DND-41 (cell line): ENCODE measurements around the gene AUH.

Experiments used
- EZH2 ChIP-seq: IDR thresholded peaks from 3 replicates; pipeline ENCODE4 v1.6.1; 2012; ENCODE audit warnings: borderline replicate concordance, low read depth, mild to moderate bottlenecking, moderate library complexity, low read length, inconsistent platforms; ENCODE audit not compliant: severe bottlenecking
- TF ChIP-seq, protein P1 (sequence below): IDR thresholded peaks from 2 replicates; pipeline ENCODE4 v1.5.1; 2012; ENCODE audit warnings: borderline replicate concordance, low read length, moderate library complexity, mild to moderate bottlenecking; ENCODE audit not compliant: poor library complexity, severe bottlenecking; ENCODE audit errors: extremely low read depth

DNA sequence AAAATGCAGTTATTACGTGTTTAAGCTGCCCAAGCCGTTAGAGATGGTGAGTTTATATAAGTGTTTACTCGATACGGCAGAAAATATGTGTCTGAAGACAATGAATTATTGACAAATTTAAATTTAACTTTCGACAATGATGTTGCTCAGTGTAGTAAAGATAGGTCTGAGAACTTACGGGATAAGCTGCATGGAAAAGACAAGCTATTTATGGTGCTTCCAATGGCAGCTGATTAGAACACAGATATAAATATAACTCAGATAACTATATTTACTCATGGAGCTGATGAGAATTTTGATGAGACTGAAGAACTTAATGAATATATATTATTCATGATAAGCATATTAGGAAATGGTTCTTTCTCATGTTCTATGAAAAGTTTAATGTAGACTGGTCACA lies 139.3 kb downstream of the AUH start:
- TF ChIP-seq, protein P1, sequence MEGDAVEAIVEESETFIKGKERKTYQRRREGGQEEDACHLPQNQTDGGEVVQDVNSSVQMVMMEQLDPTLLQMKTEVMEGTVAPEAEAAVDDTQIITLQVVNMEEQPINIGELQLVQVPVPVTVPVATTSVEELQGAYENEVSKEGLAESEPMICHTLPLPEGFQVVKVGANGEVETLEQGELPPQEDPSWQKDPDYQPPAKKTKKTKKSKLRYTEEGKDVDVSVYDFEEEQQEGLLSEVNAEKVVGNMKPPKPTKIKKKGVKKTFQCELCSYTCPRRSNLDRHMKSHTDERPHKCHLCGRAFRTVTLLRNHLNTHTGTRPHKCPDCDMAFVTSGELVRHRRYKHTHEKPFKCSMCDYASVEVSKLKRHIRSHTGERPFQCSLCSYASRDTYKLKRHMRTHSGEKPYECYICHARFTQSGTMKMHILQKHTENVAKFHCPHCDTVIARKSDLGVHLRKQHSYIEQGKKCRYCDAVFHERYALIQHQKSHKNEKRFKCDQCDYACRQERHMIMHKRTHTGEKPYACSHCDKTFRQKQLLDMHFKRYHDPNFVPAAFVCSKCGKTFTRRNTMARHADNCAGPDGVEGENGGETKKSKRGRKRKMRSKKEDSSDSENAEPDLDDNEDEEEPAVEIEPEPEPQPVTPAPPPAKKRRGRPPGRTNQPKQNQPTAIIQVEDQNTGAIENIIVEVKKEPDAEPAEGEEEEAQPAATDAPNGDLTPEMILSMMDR: no peak
- TF ChIP-seq EZH2: no peak
